Right atrium auricular region (tissue), 2 donors: Measurements from ENCODE around the gene PTGES. TPM values are rescaled to one million over a fixed set of nuclear protein-coding genes. Genes with fewer than 3 reads are reported as not detected.

ENCODE experiments used
- DNase-seq: peaks from one replicate; pipeline ENCODE4 v3.0.0-alpha.2; 2019; ENCODE audit warnings: low spot score
- H3K27ac ChIP-seq, 2 donors: fragments of 200-600 bp; sonication (generic); 1 replicate in 1 of 2; 2 replicates in 1 of 2; pipeline ENCODE4 v1.5.1; 2016 to 2019
- H3K27me3 ChIP-seq, 2 donors: fragments of 200-600 bp; sonication (generic); one replicate each; pipeline versions ENCODE4 v1.5.1 to v1.6.0; 2017 to 2019
- H3K36me3 ChIP-seq: fragments of 200-600 bp; sonication (generic); one replicate; pipeline ENCODE4 v1.5.1; 2016
- H3K4me1 ChIP-seq, 2 donors: fragments of 200-600 bp; sonication (generic); one replicate each; pipeline versions ENCODE4 v1.5.1 to v1.6.0; 2017 to 2019
- H3K4me3 ChIP-seq, 2 donors: fragments of 200-600 bp; sonication (generic); 1 replicate in 1 of 2; 2 replicates in 1 of 2; pipeline ENCODE4 v1.5.1; 2017 to 2019; ENCODE audit warnings: mild to moderate bottlenecking in 1 of 2, moderate library complexity in 1 of 2
- H3K9me3 ChIP-seq, 2 donors: fragments of 200-600 bp; sonication (generic); one replicate each; pipeline ENCODE4 v1.5.1; 2019
- CTCF ChIP-seq, 2 donors: fragments of 200-600 bp; sonication (generic); IDR thresholded peaks; one replicate each; pipeline ENCODE4 v1.5.1; 2019; ENCODE audit warnings: antibody characterized with exemption in 2 of 2
- total RNA-seq, 2 donors: library from RNA; depleted of rRNA; stranded (reverse); fragments of >200 nt; gene quantifications; one replicate each; pipeline ENCODE4 v1.1.0, GENCODE V29; 2016

The PTGES gene
- total RNA-seq, 2 donors from 2014 or later: 1.1 to 2.6 TPM

- DNase-seq: no peak
- H3K27ac ChIP-seq: peak overlapping the region; percentile 16 to 73
- no peaks in the 10 kb centered on the region for H3K27me3 ChIP-seq
- no peaks in the 10 kb centered on the region for H3K9me3 ChIP-seq
- no peak overlapping the region for H3K4me3 ChIP-seq
- TF ChIP-seq CTCF (IDR thresholded peaks at IDR 0.05): no peak
- H3K4me1 ChIP-seq: peaks cover 0 to 19% of the 10 kb centered on the region in 2 donors
- no peaks in the 10 kb centered on the region for H3K36me3 ChIP-seq
Observed at GRCh38 chr9:129695870-129696269, 57.0 kb downstream of the PTGES start.

GRCh38 chr9:129694243-129694646 is 58.6 kb downstream of the PTGES start:
- H3K27me3 ChIP-seq: no peaks in the 10 kb centered on the region
- H3K27ac ChIP-seq: peak overlapping the region in 1 of 2 donors; percentile 16
- H3K4me1 ChIP-seq: peaks cover 0 to 19% of the 10 kb centered on the region in 2 donors
- no peaks in the 10 kb centered on the region for H3K36me3 ChIP-seq
- no peak for DNase-seq
- TF ChIP-seq CTCF (IDR thresholded peaks at IDR 0.05): no peak
- H3K9me3 ChIP-seq: no peaks in the 10 kb centered on the region
- no peak overlapping the region for H3K4me3 ChIP-seq

GRCh38 chr9:129693741-129694140 is 59.1 kb downstream of the PTGES start:
- Histone ChIP-seq H3K9me3 (no peaks in the 10 kb centered on the region), H3K4me3 (no peak overlapping the region), H3K36me3 (no peaks in the 10 kb centered on the region), H3K27ac (no peak overlapping the region), H3K27me3 (no peaks in the 10 kb centered on the region), H3K4me1 (peaks cover 0 to 19% of the 10 kb centered on the region in 2 donors)
- DNase-seq: no peak
- no peak for TF ChIP-seq CTCF (IDR thresholded peaks at IDR 0.05)

GRCh38 chr9:129692534-129692933 is 60.3 kb downstream of the PTGES start:
- TF ChIP-seq CTCF (IDR thresholded peaks at IDR 0.05): no peak
- no peak for DNase-seq
- H3K4me3 ChIP-seq: no peak overlapping the region
- no peaks in the 10 kb centered on the region for H3K9me3 ChIP-seq
- no peak overlapping the region for H3K27ac ChIP-seq
- H3K36me3 ChIP-seq: no peaks in the 10 kb centered on the region
- peaks cover 0 to 10% of the 10 kb centered on the region in 2 donors for H3K4me1 ChIP-seq
- H3K27me3 ChIP-seq: no peaks in the 10 kb centered on the region

Other genes with a start within 250 kb of the PTGES start
- gene C9orf50, start 131.9 kb downstream of the PTGES start, total RNA-seq: not detected
- gene NTMT1, start 126.9 kb downstream of the PTGES start, total RNA-seq: 10 to 100 TPM; 33.7 to 36.0 TPM
- gene ASB6, start 110.9 kb downstream of the PTGES start, total RNA-seq: 10 to 100 TPM; 10.2 to 12.6 TPM
- gene PRRX2, start 87.4 kb downstream of the PTGES start, total RNA-seq: 1 to 10 TPM; 1.1 to 6.9 TPM
- 10 to 100 TPM; 10.2 to 12.3 TPM for gene TOR1B, start 50.1 kb upstream of the PTGES start, total RNA-seq
- gene TOR1A, start 71.1 kb upstream of the PTGES start, total RNA-seq: 10 to 100 TPM; 16.1 to 31.9 TPM
- 10 to 100 TPM; 43.1 to 67.2 TPM for gene C9orf78, start 82.2 kb upstream of the PTGES start, total RNA-seq
- 10 to 100 TPM; 12.9 to 14.5 TPM for gene USP20, start 82.4 kb upstream of the PTGES start, total RNA-seq